Stimulated activated CD8-positive, alpha-beta memory T cell treated with anti-CD3 and anti-CD28 coated beads, Interleukin-2, amount 100 ng/mL, for 1 hour (primary cell): ENCODE measurements around the gene CALR.
A peak's percentile ranks its signal among the peaks of the same experiment; 100 is the strongest.
"Not testable (repeated sequence)": the region's sequence is repeated elsewhere in the genome, so short reads cannot be mapped to it uniquely, and the experiment has no call there.

Source experiments
- DNase-seq, 2 donors: peaks; one replicate each; pipeline ENCODE4 v3.0.0-alpha.2; 2020; ENCODE audit warnings: low read depth in 2 of 2

The CALR gene

GRCh38 chr19:12933287-12934072 is 4.9 kb upstream of the CALR start, which contains the start of gene FARSA:
TSS of gene FARSA (minus strand) at chr19:12933711. CDS start at chr19:12933696, 15 bp downstream.
- peak; percentile 68 to 81 for DNase-seq

DNA sequence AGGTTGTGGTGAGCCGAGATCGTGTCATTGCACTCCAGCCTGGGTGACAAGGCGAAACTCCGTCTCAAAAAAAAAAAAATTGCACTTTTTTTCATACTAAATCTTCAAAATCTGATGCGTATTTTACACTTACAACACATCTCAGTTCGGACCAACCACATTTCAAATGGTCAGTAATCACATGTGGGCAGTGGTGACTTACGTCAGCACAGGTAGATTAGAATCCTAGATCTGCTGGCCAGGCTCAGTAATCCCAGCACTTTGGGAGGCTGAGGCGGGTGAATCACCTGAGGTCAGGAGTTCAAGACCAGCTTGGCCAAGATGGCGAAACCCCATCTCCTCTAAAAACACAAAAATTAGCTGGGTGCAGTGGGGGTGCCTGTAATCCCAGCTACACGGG is 3.3 kb upstream of the CALR start:
- no peak for DNase-seq

DNA sequence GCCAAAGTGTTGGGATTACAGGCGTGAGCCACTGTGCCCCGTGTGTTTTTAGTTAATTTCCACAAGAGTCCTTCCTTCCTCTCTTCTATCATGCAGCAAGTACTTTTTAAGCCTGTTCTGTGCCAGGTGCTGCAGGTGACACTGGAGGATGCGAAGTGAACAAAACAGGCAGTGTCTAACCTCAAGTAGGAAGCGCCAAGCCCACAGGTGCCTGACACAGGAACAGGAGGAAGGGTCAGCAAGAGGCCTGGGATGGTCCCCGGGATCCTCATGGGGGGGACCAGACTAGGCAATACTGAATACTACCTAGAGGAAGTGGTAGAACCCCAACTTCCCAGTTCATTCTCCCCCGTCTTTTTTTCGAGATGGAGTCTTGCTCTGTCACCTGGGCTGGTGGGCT is 1.8 kb upstream of the CALR start:
- no peak for DNase-seq

DNA sequence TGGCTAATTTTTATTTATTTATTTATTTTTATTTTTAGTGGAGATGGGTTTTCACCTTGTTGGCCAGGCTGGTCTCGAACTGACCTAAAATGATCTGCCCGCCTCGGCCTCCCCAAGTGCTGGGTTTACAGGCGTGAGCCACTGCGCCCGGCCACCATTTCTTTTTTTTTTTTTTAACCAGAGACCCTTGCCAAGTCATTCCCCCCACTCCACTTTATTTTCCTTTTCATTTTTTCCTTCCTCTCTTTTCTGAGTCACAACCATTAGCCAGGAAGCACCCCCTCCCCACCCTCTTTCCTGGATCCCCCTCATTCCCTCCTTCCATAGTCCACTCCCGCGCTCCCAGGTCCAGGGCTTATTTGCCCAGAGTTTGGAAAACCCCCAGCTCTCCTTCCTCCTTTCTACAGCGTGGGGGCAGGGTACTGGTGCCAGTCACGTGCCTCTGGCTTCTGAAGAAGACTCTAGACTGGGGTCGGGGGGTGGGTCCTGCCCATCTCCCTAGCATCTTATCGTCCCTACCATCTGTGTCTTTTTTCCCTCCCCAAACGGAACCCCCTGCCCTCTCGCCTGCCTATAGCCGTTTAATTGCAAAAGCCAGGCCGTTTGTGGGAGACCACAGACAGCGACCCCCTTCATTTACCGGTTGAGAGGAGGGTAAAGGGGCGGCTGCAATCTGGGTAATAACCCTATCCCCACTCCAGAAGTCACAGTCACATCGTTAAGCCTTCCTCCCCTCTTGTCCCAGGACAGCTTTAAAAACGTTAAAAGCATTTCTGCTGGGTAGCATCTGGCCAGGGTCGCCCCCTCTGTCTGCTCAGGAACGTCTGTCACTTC is 1.1 kb upstream of the CALR start:
- no peak for DNase-seq

- DNase-seq, result no peak
Measured at GRCh38 chr19:12938779-12939601, 581 bp downstream of the CALR start.

- DNase-seq, result no peak
Measured at GRCh38 chr19:12939975-12940423, 1.6 kb downstream of the CALR start.

GRCh38 chr19:12940897-12941296 is 2.5 kb downstream of the CALR start:
- no peak for DNase-seq

GRCh38 chr19:12943437-12944044 is 5.1 kb downstream of the CALR start:
- DNase-seq, result no peak

GRCh38 chr19:12944104-12944674 is 5.8 kb downstream of the CALR start:
- no peak for DNase-seq

- DNase-seq, result peak; percentile 97 to 98
Measured at GRCh38 chr19:12945479-12946091, 7.2 kb downstream of the CALR start, which contains the start of gene RAD23A. TSS of gene RAD23A (plus strand) at chr19:12945862. CDS start at chr19:12945949, 87 bp downstream.

- DNase-seq, result peak in 1 of 2 donors; percentile 33
Measured at GRCh38 chr19:12946092-12946721, 7.8 kb downstream of the CALR start.

DNA sequence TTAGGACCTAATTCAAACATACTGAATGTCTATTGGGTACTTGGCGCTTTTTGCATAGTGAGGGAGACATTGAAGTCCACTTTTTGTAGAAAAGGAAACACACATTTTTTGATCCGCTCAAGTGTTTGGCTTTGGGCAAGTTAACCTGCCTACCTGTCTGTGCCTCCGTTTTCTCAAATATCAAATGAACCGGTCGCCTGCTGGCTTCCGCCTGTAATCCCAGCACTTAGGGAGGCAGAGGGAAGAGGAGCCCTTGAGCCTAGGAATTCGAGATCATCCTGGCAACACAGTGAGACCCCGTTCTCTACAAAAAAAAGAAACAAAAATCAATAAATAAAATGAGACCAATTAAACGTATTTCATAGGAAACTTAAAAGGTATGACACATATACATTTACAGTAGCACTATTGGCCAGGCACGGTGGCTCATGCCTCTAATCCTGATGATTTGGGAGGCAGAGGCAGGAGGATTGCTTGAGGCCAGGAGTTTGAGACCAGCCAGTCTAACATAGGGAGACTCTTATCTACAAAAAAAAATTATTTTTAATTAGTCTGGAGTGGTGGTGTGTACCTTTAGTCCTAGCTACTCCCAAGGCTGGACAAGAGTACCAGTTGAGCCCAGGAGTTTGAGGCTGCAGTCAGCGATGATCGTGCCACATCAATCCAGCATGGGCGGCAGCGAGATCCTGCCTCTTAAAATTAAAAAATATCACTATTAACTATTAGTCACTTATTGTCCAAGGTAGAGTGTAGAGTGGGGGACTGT is 8.5 kb downstream of the CALR start:
- no peak for DNase-seq

GRCh38 chr19:12947702-12948611 is 9.5 kb downstream of the CALR start:
- no peak for DNase-seq

GRCh38 chr19:12948612-12949362 is 10.4 kb downstream of the CALR start:
- DNase-seq, result no peak

GRCh38 chr19:12949363-12950283 is 11.2 kb downstream of the CALR start:
- DNase-seq, result no peak

- not testable (repeated sequence) for DNase-seq
Measured at GRCh38 chr19:12952050-12952449, 13.6 kb downstream of the CALR start.
